Measurements from ENCODE around the gene TOP1.

Gene TOP1

DNA sequence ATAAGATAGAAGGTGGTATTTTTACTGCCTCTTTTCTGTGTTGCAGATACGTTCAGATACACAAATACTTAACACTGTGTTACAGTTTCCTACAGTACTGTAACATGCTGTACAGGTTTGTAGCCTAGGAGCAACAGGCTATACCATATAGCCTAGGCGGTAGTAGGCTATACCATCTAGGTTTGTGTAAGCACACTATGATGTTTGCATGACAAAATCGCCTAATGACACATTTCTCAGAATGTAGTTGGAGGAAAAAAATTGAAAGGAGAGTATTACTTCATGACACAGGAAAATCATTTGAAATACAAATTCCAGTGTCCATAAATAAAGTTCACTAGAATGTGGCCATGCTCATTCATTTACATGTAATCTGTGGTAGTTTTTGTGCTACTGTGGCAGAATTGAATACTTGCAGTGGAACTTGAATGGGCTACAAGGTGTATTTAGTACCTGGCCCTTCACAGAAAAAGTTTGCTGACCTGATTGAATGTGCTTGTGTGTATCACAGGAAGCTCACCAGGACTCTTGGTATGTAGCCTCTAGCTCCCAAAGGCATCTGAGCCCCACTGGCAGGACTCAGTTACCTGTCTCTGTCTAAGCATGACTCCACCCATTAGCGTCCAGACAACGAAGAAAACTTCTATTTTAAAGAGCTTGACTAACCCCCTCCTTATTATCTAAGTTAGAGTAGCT is 18.8 kb downstream of the TOP1 start:
- DNase-seq (ENCODE audit: low spot score in 2 of 2) (no peak), ATAC-seq (replicated peaks; ENCODE audit: extremely low read depth, poor library complexity, severe bottlenecking) (peak; percentile 5)
- H3K27me3 Mint-ChIP-seq: no peaks in the 10 kb centered on the region
- peaks cover 10% of the 10 kb centered on the region for H3K36me3 Mint-ChIP-seq (ENCODE audit: insufficient read depth)
- peak overlapping the region; percentile 77 for H3K4me3 Mint-ChIP-seq
- peaks cover 94% of the 10 kb centered on the region for H3K4me1 Mint-ChIP-seq
- H3K9me3 Mint-ChIP-seq: no peaks in the 10 kb centered on the region
- peak overlapping the region; percentile 91 for H3K27ac Mint-ChIP-seq (ENCODE audit: low read depth)

- Mint-ChIP-seq H3K27ac (ENCODE audit: low read depth) (peak overlapping the region; percentile 91), H3K9me3 (no peaks in the 10 kb centered on the region), H3K36me3 (ENCODE audit: insufficient read depth) (peaks cover 10% of the 10 kb centered on the region), H3K4me1 (peaks cover 94% of the 10 kb centered on the region), H3K27me3 (no peaks in the 10 kb centered on the region), H3K4me3 (peak overlapping the region; percentile 77)
- DNase-seq (ENCODE audit: low spot score in 2 of 2) (no peak), ATAC-seq (replicated peaks; ENCODE audit: extremely low read depth, poor library complexity, severe bottlenecking) (peak; percentile 75)
Observed at GRCh38 chr20:41047975-41048305, 19.3 kb downstream of the TOP1 start.

DNA sequence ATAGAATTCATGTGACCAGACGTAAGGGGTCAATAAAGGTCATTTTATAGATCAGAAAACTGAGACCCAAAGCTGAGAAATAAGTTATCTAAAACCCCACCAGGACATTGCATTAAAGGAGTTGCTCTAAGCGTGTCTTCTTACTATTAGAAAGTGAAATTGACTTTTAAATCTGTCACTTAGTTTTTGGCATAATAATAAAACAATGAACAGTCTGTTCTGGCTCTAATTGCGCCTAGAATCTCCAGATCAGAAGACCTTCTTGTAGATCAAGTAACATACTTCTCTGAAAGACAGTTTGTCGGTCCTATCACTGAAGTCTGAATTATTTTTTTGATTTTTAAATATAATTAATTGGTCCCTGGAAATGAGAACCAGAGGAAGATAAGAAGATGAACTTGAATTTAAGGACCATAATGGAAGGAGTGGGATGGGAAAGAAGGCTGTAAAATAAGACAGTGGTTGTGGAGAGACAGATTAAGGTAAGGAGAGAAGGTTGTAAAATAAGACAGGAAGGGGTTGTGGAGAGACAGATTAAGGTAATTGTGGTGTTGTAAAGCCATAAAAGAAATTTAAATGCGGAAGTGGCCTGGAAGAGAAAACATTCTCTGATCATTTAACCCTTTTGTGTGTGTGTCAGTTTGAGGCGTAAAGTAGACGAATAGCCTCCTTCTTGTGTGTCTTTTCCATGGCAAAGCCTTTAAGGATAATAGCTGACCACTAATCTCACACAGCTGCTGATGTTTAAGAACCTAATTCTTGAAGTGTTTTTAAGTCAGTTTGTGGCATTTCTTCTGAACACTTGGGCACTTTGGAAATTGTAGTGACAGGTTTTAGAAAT is 20.1 kb downstream of the TOP1 start:
- H3K27me3 Mint-ChIP-seq: no peaks in the 10 kb centered on the region
- DNase-seq (ENCODE audit: low spot score in 2 of 2): no peak
- peaks cover 10% of the 10 kb centered on the region for H3K36me3 Mint-ChIP-seq (ENCODE audit: insufficient read depth)
- H3K4me3 Mint-ChIP-seq: peak overlapping the region; percentile 77
- no peaks in the 10 kb centered on the region for H3K9me3 Mint-ChIP-seq
- peak; percentile 55 for ATAC-seq (replicated peaks; ENCODE audit: extremely low read depth, poor library complexity, severe bottlenecking)
- peak overlapping the region; percentile 91 for H3K27ac Mint-ChIP-seq (ENCODE audit: low read depth)
- H3K4me1 Mint-ChIP-seq: peaks cover 95% of the 10 kb centered on the region

GRCh38 chr20:41049451-41049850 is 20.8 kb downstream of the TOP1 start:
- DNase-seq (ENCODE audit: low spot score in 2 of 2) (no peak), ATAC-seq (replicated peaks; ENCODE audit: extremely low read depth, poor library complexity, severe bottlenecking) (no peak)
- Mint-ChIP-seq H3K4me3 (peak overlapping the region; percentile 77), H3K27ac (ENCODE audit: low read depth) (no peak overlapping the region), H3K9me3 (no peaks in the 10 kb centered on the region), H3K36me3 (ENCODE audit: insufficient read depth) (peaks cover 8% of the 10 kb centered on the region), H3K27me3 (no peaks in the 10 kb centered on the region), H3K4me1 (peaks cover 99% of the 10 kb centered on the region)

DNA sequence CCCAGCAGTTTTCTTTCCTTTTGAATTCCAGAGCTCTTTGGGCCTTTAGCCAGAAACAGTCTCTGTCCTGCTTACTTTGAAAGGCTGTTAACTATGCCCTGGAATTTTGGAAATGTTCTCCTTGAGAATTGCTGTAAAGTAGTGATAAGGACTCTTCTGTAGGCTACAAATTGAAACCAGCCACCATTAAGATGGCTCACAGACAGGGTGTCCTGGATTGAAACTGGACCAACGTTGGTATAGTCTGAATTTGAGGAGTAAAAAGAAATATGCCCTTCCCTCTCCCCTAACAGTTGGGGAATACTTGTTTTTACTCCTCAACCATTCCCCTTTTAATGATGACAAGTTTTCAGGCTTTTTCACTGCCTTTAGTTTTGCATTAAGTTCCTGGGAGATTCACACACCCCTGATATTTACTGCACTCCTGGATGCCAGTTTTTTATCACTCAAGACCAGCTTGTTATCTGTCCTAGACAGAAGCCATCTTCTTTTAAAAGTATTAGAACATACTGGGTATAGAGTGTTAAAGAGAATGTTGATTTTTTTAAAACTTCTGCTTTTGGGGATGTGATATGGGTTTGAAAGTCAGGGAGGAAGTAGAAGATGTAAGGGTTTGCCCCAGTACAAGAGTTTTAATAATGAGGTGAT is 21.9 kb downstream of the TOP1 start:
- H3K4me3 Mint-ChIP-seq: peak overlapping the region; percentile 55
- H3K36me3 Mint-ChIP-seq (ENCODE audit: insufficient read depth): peaks cover 6% of the 10 kb centered on the region
- no peaks in the 10 kb centered on the region for H3K27me3 Mint-ChIP-seq
- no peak for DNase-seq (ENCODE audit: low spot score in 2 of 2)
- ATAC-seq (replicated peaks; ENCODE audit: extremely low read depth, poor library complexity, severe bottlenecking): no peak
- H3K4me1 Mint-ChIP-seq: peaks cover 100% of the 10 kb centered on the region
- H3K9me3 Mint-ChIP-seq: no peaks in the 10 kb centered on the region
- peak overlapping the region; percentile 53 for H3K27ac Mint-ChIP-seq (ENCODE audit: low read depth)

GRCh38 chr20:41051009-41051825 is 22.6 kb downstream of the TOP1 start:
- Mint-ChIP-seq H3K9me3 (no peaks in the 10 kb centered on the region), H3K4me3 (peak overlapping the region; percentile 55), H3K4me1 (peaks cover 100% of the 10 kb centered on the region), H3K36me3 (ENCODE audit: insufficient read depth) (peaks cover 8% of the 10 kb centered on the region), H3K27me3 (no peaks in the 10 kb centered on the region), H3K27ac (ENCODE audit: low read depth) (peak overlapping the region; percentile 53)
- DNase-seq (ENCODE audit: low spot score in 2 of 2) (no peak), ATAC-seq (replicated peaks; ENCODE audit: extremely low read depth, poor library complexity, severe bottlenecking) (no peak)

DNA sequence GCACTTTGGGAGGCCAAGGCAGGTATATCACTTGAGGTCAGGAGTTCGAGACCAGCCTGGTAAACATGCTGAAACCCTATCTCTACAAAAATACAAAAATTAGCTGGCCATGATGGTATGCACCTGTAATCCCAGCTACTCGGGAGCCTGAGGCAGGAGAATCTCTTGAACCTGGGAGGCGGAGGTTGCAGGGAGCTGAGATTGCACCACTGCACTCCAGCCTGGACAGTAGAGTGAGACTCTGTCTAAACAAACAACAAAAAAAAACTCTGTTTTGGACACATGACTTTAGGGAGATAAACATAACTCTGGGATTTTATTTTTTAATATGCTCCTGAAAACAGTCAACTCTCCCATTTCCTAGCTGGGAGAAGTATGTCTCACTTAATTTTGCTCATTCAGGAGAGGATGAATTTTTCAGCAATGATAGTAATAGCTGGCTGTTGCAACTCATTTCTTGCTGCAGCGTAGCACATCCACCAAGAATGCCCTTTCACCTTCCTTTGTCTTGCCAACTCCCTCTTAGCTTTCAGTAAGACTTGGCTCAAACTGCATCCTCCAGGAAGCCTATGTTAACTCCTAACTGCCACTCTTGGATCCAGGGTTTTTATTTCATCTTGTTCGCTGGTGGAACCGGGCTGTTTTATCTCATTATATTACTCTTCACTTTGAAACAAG is 24.3 kb downstream of the TOP1 start:
- no peaks in the 10 kb centered on the region for H3K9me3 Mint-ChIP-seq

DNA sequence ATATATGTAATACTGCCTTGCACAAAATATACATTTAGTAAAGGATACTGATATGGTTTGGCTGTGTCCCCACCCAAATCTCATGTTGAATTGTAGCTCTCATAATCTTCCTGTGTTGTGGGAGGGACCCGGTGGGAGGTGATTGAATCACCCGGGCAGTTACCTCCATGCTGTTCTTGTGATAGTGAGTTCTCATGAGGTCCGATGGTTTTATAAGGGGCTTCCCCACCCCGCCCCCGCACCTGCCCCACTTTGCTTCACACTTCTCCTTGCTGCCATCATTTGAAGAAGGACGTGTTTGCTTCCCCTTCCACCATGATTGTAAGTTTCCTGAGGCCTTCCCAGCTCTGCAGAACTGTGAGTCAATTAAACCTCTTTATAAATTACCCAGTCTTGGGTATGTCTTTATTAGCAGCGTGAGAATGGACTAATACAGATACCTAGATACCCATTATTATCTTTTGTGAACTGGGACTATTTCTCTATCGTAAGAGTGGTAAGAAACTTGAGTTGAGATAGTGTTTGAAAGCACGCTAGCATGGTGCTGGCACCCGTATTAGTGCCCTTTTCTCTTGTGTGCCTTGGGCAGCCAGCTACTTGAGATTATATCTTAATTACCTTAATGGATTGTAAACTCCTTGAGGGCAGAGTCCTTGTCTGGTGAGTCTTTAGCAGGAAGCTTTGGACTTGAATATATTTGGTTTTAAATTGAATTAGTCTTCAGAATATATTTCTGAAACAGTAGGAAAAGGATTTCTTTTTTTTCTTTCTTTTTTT is 25.6 kb downstream of the TOP1 start:
- H3K27ac Mint-ChIP-seq (ENCODE audit: low read depth): no peak overlapping the region
- DNase-seq (ENCODE audit: low spot score in 2 of 2): no peak

More for the DNA sequence above, 24.3 kb downstream of the TOP1 start:
- Mint-ChIP-seq H3K27ac (ENCODE audit: low read depth) (no peak overlapping the region), H3K4me1 (peaks cover 91% of the 10 kb centered on the region), H3K36me3 (ENCODE audit: insufficient read depth) (peaks cover 6% of the 10 kb centered on the region), H3K27me3 (no peaks in the 10 kb centered on the region), H3K4me3 (no peak overlapping the region)
- ATAC-seq (replicated peaks; ENCODE audit: extremely low read depth, poor library complexity, severe bottlenecking) (no peak), DNase-seq (ENCODE audit: low spot score in 2 of 2) (no peak)

GRCh38 chr20:41054847-41055230 is 26.2 kb downstream of the TOP1 start:
- no peak overlapping the region for H3K4me3 Mint-ChIP-seq

More for the DNA sequence above, 25.6 kb downstream of the TOP1 start:
- Mint-ChIP-seq H3K4me3 (no peak overlapping the region), H3K27me3 (no peaks in the 10 kb centered on the region), H3K36me3 (ENCODE audit: insufficient read depth) (peaks cover 7% of the 10 kb centered on the region), H3K4me1 (peaks cover 90% of the 10 kb centered on the region), H3K9me3 (no peaks in the 10 kb centered on the region)
- no peak for ATAC-seq (replicated peaks; ENCODE audit: extremely low read depth, poor library complexity, severe bottlenecking)

GRCh38 chr20:41055679-41056078 is 27.1 kb downstream of the TOP1 start:
- no peaks in the 10 kb centered on the region for H3K27me3 Mint-ChIP-seq
- no peaks in the 10 kb centered on the region for H3K9me3 Mint-ChIP-seq
- ATAC-seq (replicated peaks; ENCODE audit: extremely low read depth, poor library complexity, severe bottlenecking): no peak
- no peak overlapping the region for H3K27ac Mint-ChIP-seq (ENCODE audit: low read depth)
- peaks cover 87% of the 10 kb centered on the region for H3K4me1 Mint-ChIP-seq
- H3K4me3 Mint-ChIP-seq: no peak overlapping the region
- peaks cover 8% of the 10 kb centered on the region for H3K36me3 Mint-ChIP-seq (ENCODE audit: insufficient read depth)
- DNase-seq (ENCODE audit: low spot score in 2 of 2): no peak

More at GRCh38 chr20:41054847-41055230, 26.2 kb downstream of the TOP1 start:
- Mint-ChIP-seq H3K27me3 (no peaks in the 10 kb centered on the region), H3K9me3 (no peaks in the 10 kb centered on the region), H3K27ac (ENCODE audit: low read depth) (no peak overlapping the region), H3K4me1 (peaks cover 90% of the 10 kb centered on the region), H3K36me3 (ENCODE audit: insufficient read depth) (peaks cover 9% of the 10 kb centered on the region)
- no peak for DNase-seq (ENCODE audit: low spot score in 2 of 2)
- no peak for ATAC-seq (replicated peaks; ENCODE audit: extremely low read depth, poor library complexity, severe bottlenecking)

DNA sequence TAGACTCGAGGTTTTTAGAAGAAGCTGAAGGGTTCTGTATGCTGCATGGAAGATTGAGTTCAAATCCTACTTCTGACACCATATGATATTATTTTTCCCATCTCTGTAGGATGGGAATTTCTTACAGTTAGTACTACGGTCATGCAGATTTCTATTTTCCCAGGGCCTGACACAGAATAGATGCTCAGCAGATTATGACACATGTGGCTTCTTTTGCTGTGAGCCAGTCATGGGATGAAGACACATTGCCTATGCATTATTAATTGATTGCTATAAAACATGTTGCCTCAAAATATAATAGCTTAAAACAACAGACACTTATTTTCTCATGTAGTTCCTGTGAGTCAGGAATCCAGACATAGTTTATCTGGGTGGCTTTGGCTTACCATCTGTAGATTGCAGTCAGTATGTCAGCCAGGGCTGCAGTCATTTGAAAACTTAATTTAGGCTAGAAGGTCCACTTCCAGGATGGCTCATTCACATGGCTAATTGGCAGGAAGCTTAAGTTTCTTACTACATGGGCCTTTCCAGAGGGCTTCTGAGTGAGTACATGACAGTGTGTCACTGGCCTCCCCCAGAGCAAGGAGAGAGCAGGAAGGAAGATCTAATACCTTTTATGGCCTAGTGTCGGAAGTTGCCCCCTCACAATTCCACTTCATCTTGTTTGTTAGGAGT is 29.5 kb downstream of the TOP1 start:
- no peak overlapping the region for H3K4me3 Mint-ChIP-seq
- no peak for DNase-seq (ENCODE audit: low spot score in 2 of 2)
- ATAC-seq (replicated peaks; ENCODE audit: extremely low read depth, poor library complexity, severe bottlenecking): no peak
- H3K27ac Mint-ChIP-seq (ENCODE audit: low read depth): no peak overlapping the region
- H3K4me1 Mint-ChIP-seq: peaks cover 74% of the 10 kb centered on the region
- no peaks in the 10 kb centered on the region for H3K9me3 Mint-ChIP-seq
- H3K36me3 Mint-ChIP-seq (ENCODE audit: insufficient read depth): peaks cover 22% of the 10 kb centered on the region
- H3K27me3 Mint-ChIP-seq: no peaks in the 10 kb centered on the region

Data from central memory CD8-positive, alpha-beta T cell (primary cell).